Measurements from ENCODE around the gene ARHGEF37. TPM values are rescaled to one million over a fixed set of nuclear protein-coding genes. Genes with fewer than 3 reads are reported as not detected.

Gene ARHGEF37
- total RNA-seq, 1 experiment from 2014 or later: 0.70 TPM

- POLR2A ChIA-PET: no interaction called here
- H3K4me1 Mint-ChIP-seq (ENCODE audit: low read depth, unreplicated experiment): peaks cover 6% of the 10 kb centered on the region
These were observed 100.0 kb downstream of the ARHGEF37 start for GRCh38 chr5:149681252-149681651.

DNA sequence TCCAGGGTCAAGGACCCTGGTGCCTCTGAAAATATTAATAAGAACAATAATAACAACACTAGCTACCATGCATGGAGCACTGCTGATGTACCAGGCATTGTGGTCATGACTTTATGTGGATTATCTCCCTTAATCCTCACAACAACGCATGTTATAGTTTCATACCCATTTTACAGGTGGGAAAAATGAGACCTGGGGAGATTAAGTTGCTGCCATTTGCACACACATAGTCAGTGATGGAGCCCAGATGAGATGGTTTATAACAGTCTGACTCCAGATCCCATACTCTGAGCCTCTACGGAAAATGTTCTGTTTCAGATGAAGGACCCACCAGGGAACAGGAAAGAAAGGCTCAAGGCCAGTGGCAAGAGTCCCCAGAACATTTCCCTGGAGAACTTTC, 100.6 kb downstream of the ARHGEF37 start:
- ChIA-PET POLR2A (no interaction called here), CTCF (no interaction called here)
- no peaks in the 10 kb centered on the region for H3K9me3 ChIP-seq
- Mint-ChIP-seq H3K4me1 (ENCODE audit: low read depth, unreplicated experiment) (peaks cover 6% of the 10 kb centered on the region), H3K27ac (ENCODE audit: unreplicated experiment) (no peak overlapping the region), H3K27me3 (ENCODE audit: insufficient read depth, unreplicated experiment) (no peaks in the 10 kb centered on the region), H3K36me3 (ENCODE audit: insufficient read depth, unreplicated experiment) (no peaks in the 10 kb centered on the region), H3K4me3 (ENCODE audit: unreplicated experiment) (no peak overlapping the region), H3K9me3 (ENCODE audit: unreplicated experiment) (no peaks in the 10 kb centered on the region)
- BruUV-seq (replicated peaks): no TSS peak
- no peak overlapping the region for H3K4me3 ChIP-seq (ENCODE audit: low read depth, low read length)
- intact Hi-C loops (cut with micrococcal nuclease; ENCODE audit: unreplicated experiment): no loop called here
- peaks cover 9% of the 10 kb centered on the region; the same call in 1 of the 2 replicates for H3K4me1 ChIP-seq
- H3K36me3 ChIP-seq (ENCODE audit: control insufficient read depth, insufficient read depth, low read length): no peaks in the 10 kb centered on the region
- TF ChIP-seq CTCF (IDR thresholded peaks at IDR 0.05; ENCODE audit: insufficient read depth in 1 of 2, low read depth in 1 of 2, low read length in 1 of 2, severe bottlenecking in 1 of 2, unreplicated experiment in 1 of 2): no peak
- no peak for DNase-seq
- no peaks in the 10 kb centered on the region for H3K27me3 ChIP-seq (replicated peaks; ENCODE audit: control insufficient read depth, insufficient read depth, low read length)

More at GRCh38 chr5:149681252-149681651, 100.0 kb downstream of the ARHGEF37 start:
- TF ChIP-seq CTCF (IDR thresholded peaks at IDR 0.05; ENCODE audit: insufficient read depth in 1 of 2, low read depth in 1 of 2, low read length in 1 of 2, severe bottlenecking in 1 of 2, unreplicated experiment in 1 of 2): no peak
- intact Hi-C loops (cut with micrococcal nuclease; ENCODE audit: unreplicated experiment): no loop called here
- Histone ChIP-seq H3K27me3 (replicated peaks; ENCODE audit: control insufficient read depth, insufficient read depth, low read length) (no peaks in the 10 kb centered on the region), H3K4me1 (peaks cover 9% of the 10 kb centered on the region; the same call in 1 of the 2 replicates), H3K9me3 (no peaks in the 10 kb centered on the region), H3K36me3 (ENCODE audit: control insufficient read depth, insufficient read depth, low read length) (no peaks in the 10 kb centered on the region), H3K4me3 (ENCODE audit: low read depth, low read length) (no peak overlapping the region)
- DNase-seq: no peak
- no peak overlapping the region for H3K4me3 Mint-ChIP-seq (ENCODE audit: unreplicated experiment)
- H3K27me3 Mint-ChIP-seq (ENCODE audit: insufficient read depth, unreplicated experiment): no peaks in the 10 kb centered on the region
- no peaks in the 10 kb centered on the region for H3K9me3 Mint-ChIP-seq (ENCODE audit: unreplicated experiment)
- CTCF ChIA-PET: no interaction called here
- no peak overlapping the region for H3K27ac Mint-ChIP-seq (ENCODE audit: unreplicated experiment)
- no peaks in the 10 kb centered on the region for H3K36me3 Mint-ChIP-seq (ENCODE audit: insufficient read depth, unreplicated experiment)
- no TSS peak for BruUV-seq (replicated peaks)

- H3K4me3 ChIP-seq (ENCODE audit: low read depth, low read length): no peak overlapping the region
- H3K9me3 Mint-ChIP-seq (ENCODE audit: unreplicated experiment): no peaks in the 10 kb centered on the region
- H3K27me3 ChIP-seq (replicated peaks; ENCODE audit: control insufficient read depth, insufficient read depth, low read length): no peaks in the 10 kb centered on the region
- H3K36me3 Mint-ChIP-seq (ENCODE audit: insufficient read depth, unreplicated experiment): no peaks in the 10 kb centered on the region
- peaks cover 9% of the 10 kb centered on the region; the same call in 1 of the 2 replicates for H3K4me1 ChIP-seq
- no peak for DNase-seq
- intact Hi-C loops (cut with micrococcal nuclease; ENCODE audit: unreplicated experiment): no loop called here
- CTCF ChIA-PET: no interaction called here
- H3K36me3 ChIP-seq (ENCODE audit: control insufficient read depth, insufficient read depth, low read length): no peaks in the 10 kb centered on the region
- POLR2A ChIA-PET: no interaction called here
- BruUV-seq (replicated peaks): no TSS peak
- H3K4me1 Mint-ChIP-seq (ENCODE audit: low read depth, unreplicated experiment): peaks cover 6% of the 10 kb centered on the region
- no peak for TF ChIP-seq CTCF (IDR thresholded peaks at IDR 0.05; ENCODE audit: insufficient read depth in 1 of 2, low read depth in 1 of 2, low read length in 1 of 2, severe bottlenecking in 1 of 2, unreplicated experiment in 1 of 2)
- H3K27ac Mint-ChIP-seq (ENCODE audit: unreplicated experiment): no peak overlapping the region
- no peaks in the 10 kb centered on the region for H3K9me3 ChIP-seq
- no peaks in the 10 kb centered on the region for H3K27me3 Mint-ChIP-seq (ENCODE audit: insufficient read depth, unreplicated experiment)
- H3K4me3 Mint-ChIP-seq (ENCODE audit: unreplicated experiment): no peak overlapping the region
These were observed 101.3 kb downstream of the ARHGEF37 start for GRCh38 chr5:149682532-149683075.

Data from Caco-2 (cell line).